Measurements from ENCODE around the gene IVD.
"Not testable (repeated sequence)": the region's sequence is repeated elsewhere in the genome, so short reads cannot be mapped to it uniquely, and the experiment has no call there.

IVD gene

DNA sequence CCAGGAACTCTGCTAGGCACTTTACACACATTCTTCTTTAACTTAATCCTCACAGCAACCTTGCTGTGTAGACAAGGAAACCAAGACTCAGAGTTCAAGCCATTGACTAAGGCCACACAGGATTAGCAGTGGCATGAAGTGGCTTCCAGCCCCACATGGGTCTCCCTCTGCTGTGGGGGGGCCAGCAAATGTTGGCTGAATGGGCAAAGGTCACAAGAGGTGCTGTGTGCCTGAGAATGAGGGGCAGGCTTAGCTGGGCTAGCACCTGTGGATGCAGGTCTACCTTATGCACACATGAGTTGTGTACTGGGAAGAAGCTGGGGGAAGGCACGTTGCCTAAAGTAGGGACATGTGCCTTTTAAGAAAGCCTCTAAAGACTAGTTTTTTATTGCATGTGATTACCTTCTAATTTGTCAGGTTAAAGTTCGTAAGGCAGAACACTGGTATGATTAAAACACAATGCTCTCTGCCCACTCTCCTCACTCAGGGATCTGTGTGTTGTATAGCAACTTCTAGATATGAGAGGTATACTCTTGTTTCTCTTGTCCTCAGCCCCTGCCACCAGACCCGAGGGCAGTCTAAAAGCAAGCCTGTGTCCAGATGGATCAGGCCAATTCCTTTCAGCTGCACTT is 46.0 kb downstream of the IVD start:
- Mint-ChIP-seq H3K4me1 (peaks cover 93% of the 10 kb centered on the region), H3K27ac (peak overlapping the region; percentile 67), H3K9me3 (no peaks in the 10 kb centered on the region), H3K27me3 (no peaks in the 10 kb centered on the region), H3K4me3 (peak overlapping the region; percentile 51), H3K36me3 (peaks cover 3% of the 10 kb centered on the region)

DNA sequence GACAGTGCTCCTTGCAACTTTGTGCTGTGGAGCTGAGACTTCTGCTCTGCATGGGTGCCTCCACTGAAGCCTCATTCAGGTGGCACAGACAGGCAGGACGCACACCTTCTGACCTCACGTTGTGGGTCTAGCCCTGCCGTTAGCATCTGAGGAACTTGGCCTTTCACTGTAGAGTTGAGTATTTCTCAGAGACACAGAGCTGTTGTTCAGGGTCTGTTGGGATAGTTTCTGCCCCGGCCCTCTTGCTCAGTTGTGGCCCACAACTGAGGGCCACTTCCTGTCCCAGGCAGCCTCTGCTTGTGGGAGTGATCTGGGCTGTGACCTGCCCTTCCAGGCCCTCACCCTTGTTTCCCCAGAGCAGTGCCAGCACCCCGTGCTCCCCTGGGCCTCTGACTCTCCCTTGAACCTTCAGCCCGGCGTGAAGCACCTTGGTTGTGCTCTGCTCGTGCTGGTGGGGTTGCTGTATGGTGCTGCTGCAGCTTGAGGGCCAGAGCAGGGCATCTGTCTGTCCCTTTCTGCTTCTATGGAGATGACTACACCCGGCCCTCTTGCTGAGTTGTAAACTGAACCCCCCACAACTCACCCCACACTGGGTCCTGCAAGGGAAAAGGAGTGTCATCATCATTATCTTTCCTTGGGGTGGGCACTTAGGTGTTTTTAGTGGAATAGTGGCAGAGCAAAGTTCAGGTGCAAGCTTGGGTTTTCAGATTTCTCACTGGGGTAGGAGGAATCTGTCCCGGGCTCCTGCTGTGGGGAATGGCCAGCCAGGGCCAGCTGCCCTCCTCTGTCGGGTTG is 46.9 kb downstream of the IVD start:
- peak overlapping the region; percentile 71 for H3K4me3 Mint-ChIP-seq
- peaks cover 3% of the 10 kb centered on the region for H3K36me3 Mint-ChIP-seq
- H3K27ac Mint-ChIP-seq = peak overlapping the region; percentile 67
- peaks cover 96% of the 10 kb centered on the region for H3K4me1 Mint-ChIP-seq
- H3K9me3 Mint-ChIP-seq = no peaks in the 10 kb centered on the region
- no peaks in the 10 kb centered on the region for H3K27me3 Mint-ChIP-seq

DNA sequence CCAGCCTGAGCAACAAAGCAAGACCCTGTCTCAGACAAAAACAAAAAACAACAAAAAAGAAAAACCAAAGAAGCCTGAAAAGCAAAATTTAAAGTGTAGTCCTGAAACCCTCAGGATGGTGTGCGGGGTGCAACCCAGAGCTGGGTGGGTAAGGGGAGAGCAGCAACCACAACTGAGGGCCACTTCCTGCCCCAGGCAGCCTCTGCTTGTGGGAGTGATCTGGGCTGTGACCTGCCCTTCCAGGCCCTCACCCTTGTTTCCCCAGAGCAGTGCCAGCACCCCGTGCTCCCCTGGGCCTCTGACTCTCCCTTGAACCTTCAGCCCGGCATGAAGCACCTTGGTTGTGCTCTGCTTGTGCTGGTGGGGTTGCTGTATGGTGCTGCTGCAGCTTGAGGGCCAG is 48.3 kb downstream of the IVD start:
- not testable (repeated sequence) for H3K9me3 Mint-ChIP-seq, H3K27me3 Mint-ChIP-seq, H3K36me3 Mint-ChIP-seq
- H3K27ac Mint-ChIP-seq = peak overlapping the region; percentile 57
- H3K4me1 Mint-ChIP-seq = peaks cover 91% of the 10 kb centered on the region
- peak overlapping the region; percentile 71 for H3K4me3 Mint-ChIP-seq

DNA sequence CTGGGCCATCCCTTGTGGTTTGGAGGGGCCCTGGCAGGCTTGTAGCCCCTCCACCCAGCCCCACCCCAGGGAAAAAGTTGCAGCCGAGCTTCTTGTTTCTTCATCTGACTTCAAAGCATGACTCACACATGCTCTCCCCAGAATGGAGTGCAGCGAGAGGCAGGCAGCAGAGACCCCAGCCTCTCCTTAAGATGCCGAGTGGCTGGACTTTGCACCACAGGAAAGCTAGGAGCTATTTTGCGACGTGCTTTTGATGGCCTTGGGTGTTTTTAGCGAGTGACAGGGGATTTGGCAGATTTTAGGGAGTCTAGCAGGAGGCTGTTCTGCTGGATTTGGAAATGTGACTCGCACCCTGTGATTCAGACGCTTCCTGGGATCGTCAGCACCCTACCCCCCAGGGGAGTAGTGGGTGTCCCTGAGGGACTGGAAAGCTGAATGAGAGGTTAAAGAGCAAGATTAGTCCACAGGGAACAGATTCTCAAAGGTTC is 49.4 kb downstream of the IVD start:
- Mint-ChIP-seq H3K4me1 (peaks cover 81% of the 10 kb centered on the region), H3K27ac (peak overlapping the region; percentile 76), H3K36me3 (no peaks in the 10 kb centered on the region), H3K9me3 (no peaks in the 10 kb centered on the region), H3K27me3 (no peaks in the 10 kb centered on the region), H3K4me3 (peak overlapping the region; percentile 76)

DNA sequence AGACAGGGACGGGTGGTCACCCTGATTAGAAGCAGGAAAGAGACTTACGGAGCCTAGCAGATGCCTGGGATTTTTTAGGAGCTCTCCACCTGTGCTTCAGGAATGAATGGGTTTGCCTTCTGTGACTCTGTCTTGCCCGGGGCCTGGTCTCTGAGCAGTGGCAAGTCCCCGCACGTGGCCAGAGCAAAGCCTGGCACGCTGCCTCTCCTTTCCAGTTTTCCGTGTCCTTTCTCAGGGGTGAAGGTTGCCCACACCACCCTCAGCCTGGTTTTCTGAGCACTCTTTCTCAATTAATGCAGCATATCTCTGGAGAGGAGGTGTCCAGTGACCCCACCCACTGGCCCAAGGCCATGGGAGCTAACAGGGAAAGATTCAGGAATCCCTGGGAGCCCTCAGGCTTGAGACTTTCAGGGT is 50.7 kb downstream of the IVD start:
- Mint-ChIP-seq H3K4me3 (no peak overlapping the region), H3K27ac (peak overlapping the region; percentile 1), H3K36me3 (no peaks in the 10 kb centered on the region), H3K4me1 (peaks cover 67% of the 10 kb centered on the region), H3K27me3 (no peaks in the 10 kb centered on the region), H3K9me3 (no peaks in the 10 kb centered on the region)

DNA sequence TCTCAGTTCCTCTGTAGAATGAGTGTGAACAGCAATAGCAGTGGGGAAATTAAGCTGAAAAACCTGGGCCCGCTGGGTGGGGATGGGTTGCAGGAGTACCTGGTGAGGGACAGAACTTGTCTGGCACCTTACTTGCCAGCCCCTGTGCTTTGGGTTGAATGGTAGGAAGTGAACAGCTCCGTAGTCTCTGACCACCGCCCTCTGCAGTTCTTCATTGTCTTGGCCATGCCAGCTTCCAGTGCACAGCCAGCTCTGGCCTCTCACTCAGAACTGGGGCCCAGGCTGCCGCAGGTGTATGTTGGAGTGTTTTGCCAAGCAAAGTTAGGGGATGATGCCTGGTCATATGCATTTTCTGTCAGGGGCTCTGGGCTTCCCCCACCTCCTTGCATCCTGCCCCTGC is 51.1 kb downstream of the IVD start:
- H3K27ac Mint-ChIP-seq = peak overlapping the region; percentile 59
- H3K9me3 Mint-ChIP-seq = no peaks in the 10 kb centered on the region
- no peaks in the 10 kb centered on the region for H3K36me3 Mint-ChIP-seq
- peaks cover 63% of the 10 kb centered on the region for H3K4me1 Mint-ChIP-seq
- H3K4me3 Mint-ChIP-seq = peak overlapping the region; percentile 47
- no peaks in the 10 kb centered on the region for H3K27me3 Mint-ChIP-seq

DNA sequence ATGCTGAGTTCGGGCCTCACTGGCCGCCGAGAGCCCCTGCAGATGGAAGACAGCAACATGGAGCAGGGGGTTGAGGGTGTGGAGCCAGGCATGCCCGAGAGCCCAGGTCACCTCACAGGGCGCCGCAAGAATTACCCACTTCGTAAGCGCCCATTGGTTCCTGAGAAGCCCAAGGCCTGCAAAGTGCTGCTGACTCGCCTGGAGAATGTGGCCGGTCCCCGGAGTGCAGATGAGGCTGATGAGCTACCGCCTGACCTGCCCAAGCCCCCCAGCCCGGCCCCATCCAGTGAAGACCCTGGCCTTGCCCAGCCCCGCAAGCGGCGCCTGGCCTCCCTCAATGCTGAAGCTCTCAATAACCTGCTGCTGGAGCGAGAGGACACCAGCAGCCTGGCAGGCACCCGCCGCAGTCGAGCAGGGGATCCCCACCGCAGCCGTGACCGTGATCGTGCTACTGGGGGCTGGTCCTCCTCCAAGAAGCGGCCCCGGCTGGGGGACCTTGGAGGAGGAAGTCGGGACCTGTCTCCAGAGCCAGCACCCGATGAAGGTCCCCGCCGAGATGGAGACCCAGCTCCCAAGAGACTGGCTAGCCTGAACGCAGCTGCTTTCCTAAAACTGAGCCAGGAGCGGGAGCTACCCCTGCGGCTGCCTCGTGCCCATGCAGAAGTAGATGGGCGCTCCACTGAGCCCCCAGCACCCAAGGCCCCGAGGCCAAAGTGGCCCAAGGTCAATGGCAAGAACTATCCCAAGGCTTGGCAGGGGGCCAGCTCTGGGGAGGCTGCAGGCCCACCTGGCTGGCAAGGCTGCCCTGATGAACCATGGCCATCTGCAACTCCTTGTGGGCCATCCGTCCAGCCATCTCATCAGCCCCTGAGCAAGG is 53.1 kb downstream of the IVD start:
- Mint-ChIP-seq H3K9me3 (no peaks in the 10 kb centered on the region), H3K36me3 (no peaks in the 10 kb centered on the region), H3K4me1 (peaks cover 43% of the 10 kb centered on the region), H3K27ac (no peak overlapping the region), H3K27me3 (no peaks in the 10 kb centered on the region), H3K4me3 (no peak overlapping the region)

DNA sequence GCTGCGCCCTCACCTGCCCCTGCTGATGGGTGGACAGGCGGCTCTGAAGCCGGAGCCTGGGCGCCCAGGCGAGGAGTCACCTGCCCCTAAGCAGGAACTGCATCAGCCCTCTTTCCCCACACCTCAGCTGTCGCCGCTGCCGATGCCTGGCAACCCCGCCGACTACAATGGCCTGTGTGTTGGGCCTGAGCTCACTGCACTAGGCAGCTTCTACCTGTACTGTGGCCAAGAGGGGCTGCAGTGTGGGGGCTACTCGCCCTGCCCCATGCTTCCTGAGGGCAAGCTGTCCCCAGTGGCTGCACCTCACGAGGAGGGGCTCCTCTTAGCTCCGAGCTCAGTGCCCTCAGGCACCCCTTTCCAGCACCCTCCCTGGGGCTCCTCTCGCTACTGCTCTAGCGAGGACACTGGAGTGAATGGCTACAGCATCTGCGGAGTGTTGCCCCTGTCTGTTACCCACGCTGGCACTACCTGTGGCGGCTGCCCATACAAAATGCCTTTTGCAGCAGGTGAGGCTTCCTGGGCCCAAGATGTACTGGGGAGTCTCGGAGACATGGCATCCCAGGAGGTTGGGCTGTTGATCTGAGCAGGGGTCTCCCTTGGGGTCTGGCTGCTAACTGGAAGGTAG is 53.9 kb downstream of the IVD start:
- no peak overlapping the region for H3K27ac Mint-ChIP-seq
- no peaks in the 10 kb centered on the region for H3K27me3 Mint-ChIP-seq
- no peaks in the 10 kb centered on the region for H3K36me3 Mint-ChIP-seq
- H3K9me3 Mint-ChIP-seq = no peaks in the 10 kb centered on the region
- H3K4me3 Mint-ChIP-seq = no peak overlapping the region
- peaks cover 35% of the 10 kb centered on the region for H3K4me1 Mint-ChIP-seq

DNA sequence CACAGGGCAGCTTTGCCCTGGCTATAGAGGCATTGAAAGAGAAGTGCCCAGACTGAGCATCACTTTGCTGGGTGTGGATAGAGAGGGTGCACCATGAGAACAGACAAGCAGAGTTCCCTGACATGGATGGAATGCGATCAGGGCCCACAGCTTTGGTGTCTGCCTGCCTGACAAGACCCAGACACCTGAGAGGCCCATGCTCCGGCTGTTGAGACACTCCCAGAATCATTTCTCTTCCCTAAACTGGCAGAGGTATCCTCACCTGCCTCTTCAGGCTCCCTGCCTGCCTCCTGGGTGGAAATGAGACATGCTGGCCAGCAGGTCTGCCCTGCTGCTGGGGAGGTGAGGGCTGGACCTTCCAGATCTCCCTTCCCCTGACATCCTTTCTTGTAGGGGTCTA is 54.8 kb downstream of the IVD start:
- no peak overlapping the region for H3K4me3 Mint-ChIP-seq
- H3K9me3 Mint-ChIP-seq = no peaks in the 10 kb centered on the region
- H3K36me3 Mint-ChIP-seq = peaks cover under 1% of the 10 kb centered on the region
- H3K27ac Mint-ChIP-seq = no peak overlapping the region
- peaks cover 26% of the 10 kb centered on the region for H3K4me1 Mint-ChIP-seq
- H3K27me3 Mint-ChIP-seq = no peaks in the 10 kb centered on the region

DNA sequence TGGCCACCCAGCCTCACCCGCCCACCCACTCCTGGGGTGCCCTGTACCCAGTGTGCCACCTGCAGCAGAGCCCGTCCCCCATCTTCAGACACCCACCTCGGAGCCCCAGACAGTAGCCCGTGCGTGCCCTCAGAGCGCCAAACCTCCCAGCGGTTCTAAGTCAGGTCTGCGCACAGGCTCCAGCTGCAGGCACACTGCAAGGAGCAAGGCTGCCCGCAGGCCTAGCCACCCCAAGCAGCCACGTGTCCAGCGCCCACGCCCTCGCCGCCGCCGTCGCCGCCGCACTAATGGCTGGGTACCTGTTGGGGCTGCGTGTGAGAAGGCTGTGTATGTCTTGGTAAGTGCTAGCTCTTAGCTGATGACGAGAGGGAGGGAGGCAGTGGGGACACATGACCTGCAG is 56.4 kb downstream of the IVD start:
- H3K4me1 Mint-ChIP-seq = peaks cover 16% of the 10 kb centered on the region
- H3K27ac Mint-ChIP-seq = no peak overlapping the region
- no peaks in the 10 kb centered on the region for H3K9me3 Mint-ChIP-seq
- H3K36me3 Mint-ChIP-seq = peaks cover 5% of the 10 kb centered on the region
- H3K4me3 Mint-ChIP-seq = no peak overlapping the region
- H3K27me3 Mint-ChIP-seq = no peaks in the 10 kb centered on the region

DNA sequence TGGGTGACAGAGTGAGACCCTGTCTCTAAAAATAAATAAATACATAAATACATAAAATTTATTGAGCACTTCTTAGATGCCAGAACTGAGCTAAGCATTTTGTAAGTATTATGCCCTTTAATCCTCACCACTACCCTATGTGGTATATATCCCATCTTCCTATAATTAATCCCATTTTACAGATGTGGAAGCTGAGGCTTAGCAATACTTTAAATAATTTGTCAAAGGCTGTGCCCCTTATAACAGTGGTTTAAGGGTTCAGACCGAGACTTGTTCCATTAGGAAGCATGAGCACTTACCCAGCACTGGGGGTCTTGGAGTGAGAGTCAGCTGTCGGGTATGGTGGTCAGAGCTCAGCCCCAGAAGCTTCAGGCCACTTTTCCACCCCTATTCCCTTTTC is 57.7 kb downstream of the IVD start:
- peaks cover 5% of the 10 kb centered on the region for H3K36me3 Mint-ChIP-seq
- no peak overlapping the region for H3K27ac Mint-ChIP-seq
- H3K9me3 Mint-ChIP-seq = no peaks in the 10 kb centered on the region

DNA sequence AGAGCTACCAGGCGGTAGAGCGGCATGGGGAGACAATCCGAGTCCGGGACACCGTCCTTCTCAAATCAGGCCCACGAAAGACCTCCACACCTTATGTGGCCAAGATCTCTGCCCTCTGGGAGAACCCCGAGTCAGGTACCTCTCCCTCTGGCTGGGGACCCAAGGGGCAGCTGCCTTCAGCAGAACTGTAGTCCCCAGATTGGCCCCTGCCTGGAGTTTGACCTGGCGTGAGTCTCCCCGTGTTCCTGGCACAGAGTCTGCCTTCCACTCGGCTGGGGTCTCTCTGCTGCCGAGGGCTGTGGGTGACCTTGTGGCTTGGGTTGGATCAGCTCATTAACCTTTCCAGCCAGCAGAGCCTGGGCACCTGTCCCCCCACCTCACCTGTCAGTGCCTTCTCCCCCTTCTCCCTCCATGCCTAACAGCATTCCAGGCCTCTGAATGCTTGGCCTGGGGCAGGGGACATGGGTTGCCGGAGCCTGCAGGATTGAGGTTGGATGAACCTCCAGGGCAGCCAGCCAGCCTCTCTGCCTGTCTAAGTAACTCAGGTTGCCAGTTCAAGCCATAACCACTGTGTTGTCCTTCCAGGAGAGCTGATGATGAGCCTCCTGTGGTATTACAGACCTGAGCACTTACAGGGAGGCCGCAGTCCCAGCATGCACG is 58.4 kb downstream of the IVD start:
- H3K27me3 Mint-ChIP-seq = no peaks in the 10 kb centered on the region
- no peak overlapping the region for H3K27ac Mint-ChIP-seq
- H3K4me3 Mint-ChIP-seq = no peak overlapping the region
- no peaks in the 10 kb centered on the region for H3K9me3 Mint-ChIP-seq
- peaks cover 5% of the 10 kb centered on the region for H3K36me3 Mint-ChIP-seq
- H3K4me1 Mint-ChIP-seq = peaks cover 13% of the 10 kb centered on the region

More for the DNA sequence above, 57.7 kb downstream of the IVD start:
- Mint-ChIP-seq H3K4me3 (no peak overlapping the region), H3K27me3 (no peaks in the 10 kb centered on the region), H3K4me1 (peaks cover 13% of the 10 kb centered on the region)

DNA sequence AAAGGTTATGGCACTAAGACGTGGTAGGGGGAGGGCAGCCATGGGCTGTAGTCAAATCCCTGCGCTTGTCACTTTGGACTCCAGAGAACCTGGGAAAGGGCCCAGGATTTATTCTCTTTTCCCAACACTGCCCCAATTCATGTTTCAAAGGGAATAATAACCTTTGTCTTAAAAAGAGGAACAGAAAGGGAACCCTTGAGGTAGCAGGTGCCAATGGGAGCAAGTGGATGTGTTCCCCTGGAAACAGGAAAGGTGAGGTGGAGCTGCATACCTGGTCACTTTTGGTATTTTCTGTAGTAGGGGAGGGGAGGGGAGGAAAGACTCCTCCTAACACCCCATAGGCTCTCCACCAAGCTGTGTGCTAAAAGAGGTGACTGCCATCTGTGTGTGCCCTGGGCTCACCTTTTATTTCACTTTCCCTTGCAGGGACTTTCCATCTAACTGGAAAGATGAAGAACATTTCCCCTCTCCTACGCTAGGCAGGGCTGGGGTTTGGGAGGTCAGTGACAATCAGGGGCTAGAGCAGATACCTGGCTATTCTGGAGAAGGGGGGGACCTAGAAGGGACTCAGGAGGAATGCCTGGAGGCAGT is 59.1 kb downstream of the IVD start:
- Mint-ChIP-seq H3K27me3 (no peaks in the 10 kb centered on the region), H3K4me3 (no peak overlapping the region), H3K9me3 (no peaks in the 10 kb centered on the region), H3K27ac (no peak overlapping the region), H3K4me1 (peaks cover 20% of the 10 kb centered on the region), H3K36me3 (peaks cover 5% of the 10 kb centered on the region)

DNA sequence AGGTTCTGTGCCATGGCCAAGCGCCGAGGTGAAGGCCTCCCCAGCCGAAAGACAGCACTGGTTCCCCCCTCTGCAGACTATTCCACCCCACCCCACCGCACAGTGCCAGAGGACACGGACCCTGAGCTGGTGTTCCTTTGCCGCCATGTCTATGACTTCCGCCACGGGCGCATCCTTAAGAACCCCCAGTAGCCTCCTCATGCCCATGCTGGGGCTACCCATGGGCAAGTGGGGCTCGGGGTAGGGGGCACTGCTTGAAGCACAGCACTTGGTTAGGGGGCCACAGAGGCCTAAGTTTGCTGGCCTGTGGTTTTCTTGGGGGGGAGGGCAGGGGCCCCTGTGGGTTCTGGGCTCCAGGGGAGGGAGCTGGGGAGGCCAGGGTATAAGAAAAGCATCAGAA is 60.3 kb downstream of the IVD start:
- Mint-ChIP-seq H3K4me3 (no peak overlapping the region), H3K27ac (no peak overlapping the region), H3K4me1 (peaks cover 26% of the 10 kb centered on the region), H3K36me3 (peaks cover 5% of the 10 kb centered on the region), H3K9me3 (no peaks in the 10 kb centered on the region), H3K27me3 (no peaks in the 10 kb centered on the region)
